ENCODE measurements around the gene SPON1.

GRCh38 chr11:13963949-13964770 is 1.6 kb downstream of the SPON1 start:
- TF ChIP-seq BHLHE40 (IDR thresholded peaks at IDR 0.05; ENCODE audit: borderline replicate concordance) = no peak
- no peak for TF ChIP-seq FOXK2 (IDR thresholded peaks at IDR 0.05)
- no peak for TF ChIP-seq FOXM1 (IDR thresholded peaks at IDR 0.05; ENCODE audit: borderline replicate concordance)
- no peak for TF ChIP-seq CTBP1 (IDR thresholded peaks at IDR 0.05; ENCODE audit: borderline replicate concordance)
- no peak for TF ChIP-seq SUZ12 (IDR thresholded peaks at IDR 0.05)
- no peak for TF ChIP-seq ELF4 (IDR thresholded peaks at IDR 0.05)
